NCI-H128 (cell line): ENCODE results near the gene CCDC85C.

Experiments used
- DNase-seq: peaks from one replicate; lab custom pipeline; 2025; ENCODE audit not compliant: unreplicated experiment; lab: John Stamatoyannopoulos, UW

CCDC85C gene

DNA sequence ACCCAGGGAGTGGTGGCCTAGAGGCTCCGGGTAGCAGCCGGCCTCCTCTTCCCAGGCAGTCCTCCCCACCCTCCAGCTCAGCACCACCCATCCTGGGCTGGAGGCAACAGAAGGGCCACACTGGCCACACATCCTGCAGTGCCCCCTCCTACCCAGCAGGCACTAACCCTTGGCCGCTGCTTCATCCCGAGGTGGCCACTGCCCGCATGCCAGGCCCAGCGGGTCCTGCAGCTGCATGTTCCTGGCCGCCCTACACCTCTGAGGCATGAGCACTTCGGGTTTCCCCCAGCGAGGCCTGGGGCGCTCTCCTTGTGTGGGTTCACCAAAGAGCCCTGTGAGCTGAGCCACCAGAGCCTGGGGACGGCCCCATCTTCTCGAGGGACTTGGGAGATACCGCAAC is 61.4 kb downstream of the CCDC85C start:
- no peak for DNase-seq

GRCh38 chr14:99541677-99542470 is 62.1 kb downstream of the CCDC85C start:
- DNase-seq, result no peak

DNA sequence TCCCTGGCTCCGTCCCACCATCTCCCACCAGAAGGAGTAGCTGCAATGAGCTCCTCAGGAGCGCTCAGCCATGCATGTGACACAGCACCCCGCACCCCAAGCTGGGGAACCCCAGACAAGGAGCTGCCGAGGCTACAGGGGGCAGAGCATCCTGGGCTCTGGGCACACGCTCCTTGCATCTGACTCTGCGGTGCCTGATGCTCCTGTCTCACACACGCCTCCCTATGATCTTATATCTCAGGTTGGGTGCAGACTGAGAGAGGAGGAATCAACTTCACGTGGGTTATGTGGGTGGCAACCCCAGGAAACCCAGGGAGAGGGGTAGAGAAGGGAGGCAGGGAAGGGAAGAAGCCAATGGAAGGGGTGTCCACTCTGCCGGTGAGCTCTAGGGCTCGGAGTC is 62.8 kb downstream of the CCDC85C start:
- DNase-seq, result no peak

DNA sequence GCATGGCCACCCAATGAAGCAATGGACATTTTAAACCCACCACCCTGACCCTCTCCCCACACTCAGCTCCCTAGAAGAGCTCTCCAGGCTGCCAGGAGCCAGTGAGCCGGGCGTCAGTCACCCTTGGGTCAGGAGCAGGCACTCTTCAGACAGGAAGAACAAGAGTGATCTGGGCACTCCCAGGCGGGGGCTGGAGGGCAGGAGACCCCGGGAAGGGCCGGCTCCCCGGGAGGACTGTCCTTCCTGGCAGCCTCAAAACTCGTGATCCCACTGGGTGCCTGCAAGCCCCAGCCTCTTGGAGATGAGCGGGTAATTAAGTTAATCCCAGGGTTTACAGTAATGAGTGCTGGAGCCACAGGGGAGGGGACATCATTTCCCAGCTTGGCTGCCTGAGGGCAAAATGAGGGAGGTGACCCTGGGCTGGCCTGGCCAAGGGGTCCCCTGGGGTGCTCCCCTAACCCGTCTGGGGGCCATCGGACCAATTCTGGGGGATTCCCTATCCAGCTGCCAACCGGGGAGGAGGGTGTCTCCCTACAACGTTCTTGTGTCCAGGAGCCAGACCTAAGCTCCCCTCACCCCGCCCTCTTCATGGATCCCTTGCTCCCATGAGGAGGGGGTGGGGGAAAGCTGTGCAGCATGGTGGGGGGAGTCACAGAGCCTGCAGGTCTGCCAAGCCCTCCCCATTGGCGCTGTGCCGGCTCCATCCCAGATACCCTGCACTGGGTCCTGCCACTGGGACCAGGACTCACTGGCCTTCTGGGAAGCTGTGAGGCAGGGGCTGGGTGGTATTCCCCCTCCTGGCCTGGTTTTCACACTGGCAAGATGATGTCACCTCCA is 63.6 kb downstream of the CCDC85C start:
- no peak for DNase-seq

GRCh38 chr14:99539491-99539890 is 64.5 kb downstream of the CCDC85C start:
- no peak for DNase-seq

- no peak for DNase-seq
Observed at GRCh38 chr14:99538733-99539132, 65.3 kb downstream of the CCDC85C start.

DNA sequence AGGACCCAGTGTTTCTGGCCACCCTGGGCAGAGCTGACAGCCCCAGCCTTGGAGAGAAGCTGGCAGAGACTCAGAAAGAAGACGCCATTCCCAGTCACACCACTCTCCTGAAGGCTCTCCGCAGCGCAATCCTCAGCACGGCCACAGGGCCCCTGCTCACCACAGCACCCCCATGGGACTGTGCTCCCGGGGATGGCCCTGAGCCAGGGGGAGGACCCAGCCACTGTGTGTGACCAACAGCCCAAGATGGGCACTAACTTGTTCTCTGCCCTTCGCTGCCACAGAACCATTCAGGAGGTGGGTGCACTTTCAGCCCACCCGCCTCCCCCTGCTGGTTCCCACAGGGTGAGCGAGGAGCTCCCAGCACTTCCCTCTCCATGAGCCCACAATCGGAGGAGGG is 65.7 kb downstream of the CCDC85C start:
- DNase-seq, result no peak

- no peak for DNase-seq
Observed at GRCh38 chr14:99537399-99537798, 66.6 kb downstream of the CCDC85C start.

DNA sequence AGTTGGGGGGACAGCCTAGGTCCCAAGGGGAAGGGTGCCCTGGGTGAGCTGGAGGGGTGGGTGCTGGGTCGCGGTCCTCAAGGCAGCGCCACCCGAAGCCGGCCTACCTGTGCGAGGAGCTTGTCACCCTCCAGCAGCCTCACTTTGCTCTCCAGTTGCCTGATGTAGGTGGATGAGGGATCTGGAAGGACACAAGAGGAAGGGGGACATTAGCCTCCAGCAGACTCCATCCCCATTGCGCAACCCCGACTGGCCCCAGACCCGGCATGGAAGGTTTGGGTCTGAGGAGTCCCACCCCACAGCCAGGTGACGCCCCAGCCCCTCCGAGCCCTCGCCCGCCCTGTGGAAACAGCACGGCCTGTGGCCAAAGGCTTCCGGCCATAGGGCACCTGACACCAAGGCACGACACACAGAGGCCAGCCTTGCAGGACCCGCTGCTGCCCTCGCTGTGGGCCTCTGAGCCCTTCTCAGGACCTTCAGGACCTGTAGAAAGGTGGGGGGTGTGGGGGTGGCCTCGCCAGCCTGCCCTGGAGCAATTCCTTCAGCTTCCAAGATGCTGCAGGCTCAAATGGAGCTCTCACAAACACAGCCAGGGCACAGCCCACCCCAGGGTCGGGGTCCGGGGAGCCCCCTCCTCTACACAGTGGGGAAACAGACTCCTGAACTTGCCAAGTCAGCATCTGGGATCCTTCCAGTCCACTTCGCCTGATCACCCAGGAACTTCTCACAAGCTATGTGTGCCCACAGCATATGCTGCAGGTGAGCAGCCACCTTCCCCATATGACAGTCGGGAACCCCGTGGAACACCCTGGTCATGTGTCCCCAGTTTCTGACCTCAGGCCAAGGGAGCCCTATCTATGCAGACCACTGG is 67.9 kb downstream of the CCDC85C start:
- no peak for DNase-seq

GRCh38 chr14:99535448-99535847 is 68.6 kb downstream of the CCDC85C start:
- DNase-seq, result no peak

DNA sequence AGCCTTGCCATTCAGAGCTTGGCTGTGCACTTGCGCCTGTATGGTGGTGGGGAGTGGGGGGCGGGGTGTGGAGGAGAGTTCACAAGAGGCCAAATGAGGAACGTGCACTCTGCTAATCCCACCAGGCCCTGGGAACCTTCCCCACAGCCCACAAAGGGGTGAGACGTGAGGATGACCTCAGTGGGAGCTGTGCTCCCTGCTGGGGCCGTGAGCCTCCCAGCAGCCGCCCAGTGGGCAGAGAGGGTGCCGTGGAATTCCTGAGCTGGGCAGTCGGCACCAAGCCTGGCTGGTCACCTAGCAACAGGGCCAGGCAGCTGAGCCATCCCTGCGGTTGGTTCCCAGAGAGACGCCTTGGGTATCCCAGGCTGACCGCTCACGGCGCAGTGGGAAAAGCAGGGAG is 69.1 kb downstream of the CCDC85C start:
- no peak for DNase-seq

GRCh38 chr14:99534333-99534732 is 69.7 kb downstream of the CCDC85C start:
- DNase-seq, result no peak

GRCh38 chr14:99532310-99532709 is 71.7 kb downstream of the CCDC85C start:
- no peak for DNase-seq

- no peak for DNase-seq
Observed at GRCh38 chr14:99531251-99532096, 72.5 kb downstream of the CCDC85C start.

DNA sequence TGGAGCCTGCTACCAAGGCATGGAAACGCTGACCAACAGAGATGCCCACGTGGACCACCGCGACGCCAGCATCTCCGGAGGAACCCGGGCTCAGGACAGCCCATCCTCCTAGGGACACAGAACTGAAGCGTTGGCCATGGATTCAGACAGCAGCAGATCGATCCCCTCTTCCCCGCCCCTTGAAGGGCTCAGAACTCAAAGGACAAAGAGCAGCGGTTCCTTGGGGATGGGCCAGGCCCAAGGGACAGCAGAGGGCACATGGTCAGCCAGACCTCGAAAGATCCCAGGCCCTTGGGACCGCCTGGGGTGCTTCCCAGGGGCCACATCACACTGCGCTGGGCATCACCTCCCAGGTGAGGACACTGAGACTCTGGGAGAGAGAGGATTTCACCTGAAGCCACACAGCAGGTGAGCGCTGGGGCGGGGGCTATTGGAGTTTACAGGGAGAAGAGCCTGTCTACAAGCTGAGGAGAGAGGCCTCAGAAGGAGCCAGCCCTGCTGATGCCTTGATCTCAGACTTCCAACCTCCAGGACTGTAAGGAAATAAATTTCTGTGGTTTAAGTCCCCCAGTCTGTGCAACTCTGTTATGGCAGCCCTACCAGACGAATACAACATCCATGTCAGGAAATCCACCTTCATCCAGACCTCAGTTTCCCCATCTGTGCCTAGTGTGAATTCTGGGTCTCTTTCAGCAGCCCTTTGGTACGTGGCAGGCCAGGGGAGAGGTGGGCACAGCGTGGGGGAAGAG is 73.4 kb downstream of the CCDC85C start:
- no peak for DNase-seq

DNA sequence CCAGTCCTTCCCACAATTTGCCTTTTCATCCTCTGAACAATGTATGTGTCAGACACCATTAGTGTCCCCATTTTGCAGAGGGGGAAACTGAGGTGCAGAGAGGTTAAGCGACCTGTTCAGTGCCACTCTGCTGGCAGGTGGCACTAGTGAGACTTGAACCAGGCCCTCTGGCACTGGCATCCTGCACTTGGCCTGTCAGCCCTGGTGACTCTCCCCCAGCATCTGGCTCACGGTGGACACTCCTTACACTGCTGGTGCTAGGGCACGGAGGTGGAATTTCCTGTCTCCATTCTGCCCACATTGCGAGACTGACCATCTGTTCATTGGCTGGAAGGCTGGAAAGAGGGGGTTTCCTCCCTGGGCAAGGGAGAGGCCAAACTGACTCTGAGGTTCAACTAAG is 74.1 kb downstream of the CCDC85C start:
- DNase-seq, result no peak

GRCh38 chr14:99527427-99528076 is 76.5 kb downstream of the CCDC85C start:
- DNase-seq, result no peak

GRCh38 chr14:99527026-99527425 is 77.0 kb downstream of the CCDC85C start:
- no peak for DNase-seq

DNA sequence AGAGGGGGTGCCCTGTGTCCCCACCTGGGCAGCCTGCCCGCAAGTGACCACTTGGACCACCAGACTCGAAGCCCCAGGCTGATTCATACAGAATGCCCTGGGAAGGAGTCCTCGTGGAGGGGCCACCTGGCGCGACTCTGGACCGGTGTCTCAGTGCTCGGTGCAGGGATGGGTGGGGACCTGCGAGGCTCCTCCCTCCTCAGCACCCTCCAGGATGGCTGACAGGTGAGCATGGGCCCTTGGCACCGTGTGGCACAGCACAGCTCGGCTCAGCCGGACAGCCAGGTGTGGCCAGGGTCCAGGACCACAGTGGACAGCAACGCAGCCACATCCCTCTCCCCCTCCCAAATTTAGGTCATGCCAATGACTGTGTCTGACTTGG is 78.3 kb downstream of the CCDC85C start:
- no peak for DNase-seq
